SU-DHL-6 (cell line): ENCODE results near the gene SMIM32.

Experiments used
- H2AFZ ChIP-seq: fragments of 200-600 bp; sonication (generic); 2 replicates; pipeline ENCODE4 v1.6.1; 2014; ENCODE audit warnings: low read depth, mild to moderate bottlenecking, moderate library complexity, mixed read lengths, antibody characterized with exemption, low read length; ENCODE audit not compliant: severe bottlenecking
- H3F3A ChIP-seq: fragments of 200-600 bp; shearing (Covaris generic); 2 replicates; pipeline ENCODE4 v1.6.0; 2016; ENCODE audit warnings: antibody characterized with exemption, mild to moderate bottlenecking; ENCODE audit not compliant: insufficient read depth
- H3K27ac ChIP-seq: fragments of 200-600 bp; sonication (generic); 2 replicates; pipeline ENCODE4 v1.5.1; 2016; ENCODE audit warnings: low read depth, mild to moderate bottlenecking, low read length, moderate library complexity, mixed read lengths
- H3K27me3 ChIP-seq: fragments of 200-600 bp; sonication (generic), shearing (Covaris generic); 2 replicates; pipeline ENCODE4 v1.6.0; 2014; ENCODE audit warnings: mild to moderate bottlenecking, low read length
- H3K36me3 ChIP-seq: fragments of 200-600 bp; sonication (generic); 2 replicates; pipeline ENCODE4 v1.6.1; 2014; ENCODE audit warnings: mild to moderate bottlenecking, low read length, mixed read lengths
- H3K4me2 ChIP-seq: fragments of 300-600, 200-600 bp; shearing (Covaris generic), sonication (generic); 2 replicates; pipeline ENCODE4 v1.6.0; 2014; ENCODE audit warnings: low read length, low read depth, mild to moderate bottlenecking; ENCODE audit not compliant: poor library complexity, severe bottlenecking
- H3K4me3 ChIP-seq: fragments of 200-600 bp; sonication (generic); 2 replicates; pipeline ENCODE4 v1.5.1; 2014; ENCODE audit warnings: antibody characterized with exemption, low read length, mild to moderate bottlenecking, mixed read lengths; ENCODE audit not compliant: insufficient read depth, poor library complexity, severe bottlenecking
- H3K79me2 ChIP-seq: fragments of 200-600 bp; sonication (generic); 2 replicates; pipeline ENCODE4 v1.6.1; 2014; ENCODE audit warnings: mild to moderate bottlenecking, low read length, moderate library complexity; ENCODE audit not compliant: insufficient read depth
- H3K9ac ChIP-seq: fragments of 200-600 bp; sonication (generic); 2 replicates; pipeline ENCODE4 v1.7.0; 2014; ENCODE audit warnings: mild to moderate bottlenecking, low read length
- H3K9me2 ChIP-seq: fragments of 200-600 bp; sonication (generic); replicated peaks from 2 replicates; pipeline ENCODE4 v1.6.1; 2014; ENCODE audit warnings: low read length; ENCODE audit not compliant: insufficient read depth
- H3K9me3 ChIP-seq: fragments of 200-600 bp; sonication (generic); 2 replicates; pipeline ENCODE4 v1.6.1; 2014; ENCODE audit warnings: low read length, mixed read lengths; ENCODE audit not compliant: insufficient read depth
- H4K20me1 ChIP-seq: fragments of 200-600 bp; sonication (generic); 2 replicates; pipeline ENCODE4 v1.6.1; 2014; ENCODE audit warnings: low read depth, mild to moderate bottlenecking, antibody characterized with exemption, low read length, moderate library complexity, mixed read lengths
- EZH2phosphoT487 ChIP-seq: fragments of 200-600 bp; sonication (generic), shearing (Covaris generic); conservative IDR thresholded peaks from 2 replicates; pipeline ENCODE4 v1.6.1; 2018; ENCODE audit warnings: mild to moderate bottlenecking, antibody characterized with exemption, low read length, moderate library complexity, mixed read lengths
- TF ChIP-seq, protein P1 (sequence below): fragments of 200-600 bp; sonication (generic); IDR thresholded peaks from one replicate; pipeline ENCODE4 v1.5.1; 2017; ENCODE audit warnings: antibody characterized with exemption, mild to moderate bottlenecking, low read length, moderate library complexity; ENCODE audit not compliant: insufficient read depth, poor library complexity, severe bottlenecking

SMIM32 gene

DNA sequence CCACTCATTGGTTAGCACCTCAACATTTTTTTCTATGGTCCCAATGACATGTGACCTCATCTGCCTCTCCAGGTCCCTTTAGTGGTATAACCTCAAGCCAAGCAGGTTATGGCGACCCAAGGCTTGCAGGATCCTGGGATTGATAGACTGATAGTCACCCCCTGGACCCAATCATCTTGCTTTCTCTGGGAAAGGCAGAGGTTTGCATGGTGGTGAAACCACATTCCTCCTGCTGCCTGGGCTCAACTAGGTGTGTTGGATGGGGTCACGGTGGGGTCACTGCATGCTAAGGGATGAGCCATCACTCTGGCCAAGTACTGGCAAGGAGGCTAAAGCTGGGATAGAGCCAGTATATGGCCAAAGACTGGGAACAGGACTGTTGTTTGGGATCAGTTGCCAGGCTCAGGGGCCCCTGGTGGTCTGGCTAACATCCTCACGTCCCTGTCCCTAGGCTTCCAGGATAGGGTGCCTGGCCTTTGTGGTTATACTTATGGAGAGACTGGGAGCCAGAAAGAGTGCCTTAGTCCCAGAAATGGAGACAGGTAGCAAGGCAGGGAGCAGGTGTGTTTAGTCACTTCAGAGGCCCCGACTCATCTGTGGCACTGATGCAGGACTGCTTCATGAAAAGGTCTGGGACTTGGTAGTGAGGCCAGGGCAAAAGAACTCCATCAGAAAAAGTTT is 4.6 kb upstream of the SMIM32 start:
- Histone ChIP-seq H3K27ac (no peak overlapping the region), H3K4me2 (no peak overlapping the region), H3K79me2 (no peaks in the 10 kb centered on the region), H3K4me3 (no peak overlapping the region), H2AFZ (no peak overlapping the region), H3K9ac (no peak overlapping the region), H3K36me3 (no peaks in the 10 kb centered on the region), H3K9me3 (no peaks in the 10 kb centered on the region), H4K20me1 (no peaks in the 10 kb centered on the region), H3K9me2 (no peaks in the 10 kb centered on the region), H3F3A (no peaks in the 10 kb centered on the region), H3K27me3 (no peaks in the 10 kb centered on the region)
- TF ChIP-seq EZH2phosphoT487: no peak
- TF ChIP-seq, protein P1, sequence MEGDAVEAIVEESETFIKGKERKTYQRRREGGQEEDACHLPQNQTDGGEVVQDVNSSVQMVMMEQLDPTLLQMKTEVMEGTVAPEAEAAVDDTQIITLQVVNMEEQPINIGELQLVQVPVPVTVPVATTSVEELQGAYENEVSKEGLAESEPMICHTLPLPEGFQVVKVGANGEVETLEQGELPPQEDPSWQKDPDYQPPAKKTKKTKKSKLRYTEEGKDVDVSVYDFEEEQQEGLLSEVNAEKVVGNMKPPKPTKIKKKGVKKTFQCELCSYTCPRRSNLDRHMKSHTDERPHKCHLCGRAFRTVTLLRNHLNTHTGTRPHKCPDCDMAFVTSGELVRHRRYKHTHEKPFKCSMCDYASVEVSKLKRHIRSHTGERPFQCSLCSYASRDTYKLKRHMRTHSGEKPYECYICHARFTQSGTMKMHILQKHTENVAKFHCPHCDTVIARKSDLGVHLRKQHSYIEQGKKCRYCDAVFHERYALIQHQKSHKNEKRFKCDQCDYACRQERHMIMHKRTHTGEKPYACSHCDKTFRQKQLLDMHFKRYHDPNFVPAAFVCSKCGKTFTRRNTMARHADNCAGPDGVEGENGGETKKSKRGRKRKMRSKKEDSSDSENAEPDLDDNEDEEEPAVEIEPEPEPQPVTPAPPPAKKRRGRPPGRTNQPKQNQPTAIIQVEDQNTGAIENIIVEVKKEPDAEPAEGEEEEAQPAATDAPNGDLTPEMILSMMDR: no peak

DNA sequence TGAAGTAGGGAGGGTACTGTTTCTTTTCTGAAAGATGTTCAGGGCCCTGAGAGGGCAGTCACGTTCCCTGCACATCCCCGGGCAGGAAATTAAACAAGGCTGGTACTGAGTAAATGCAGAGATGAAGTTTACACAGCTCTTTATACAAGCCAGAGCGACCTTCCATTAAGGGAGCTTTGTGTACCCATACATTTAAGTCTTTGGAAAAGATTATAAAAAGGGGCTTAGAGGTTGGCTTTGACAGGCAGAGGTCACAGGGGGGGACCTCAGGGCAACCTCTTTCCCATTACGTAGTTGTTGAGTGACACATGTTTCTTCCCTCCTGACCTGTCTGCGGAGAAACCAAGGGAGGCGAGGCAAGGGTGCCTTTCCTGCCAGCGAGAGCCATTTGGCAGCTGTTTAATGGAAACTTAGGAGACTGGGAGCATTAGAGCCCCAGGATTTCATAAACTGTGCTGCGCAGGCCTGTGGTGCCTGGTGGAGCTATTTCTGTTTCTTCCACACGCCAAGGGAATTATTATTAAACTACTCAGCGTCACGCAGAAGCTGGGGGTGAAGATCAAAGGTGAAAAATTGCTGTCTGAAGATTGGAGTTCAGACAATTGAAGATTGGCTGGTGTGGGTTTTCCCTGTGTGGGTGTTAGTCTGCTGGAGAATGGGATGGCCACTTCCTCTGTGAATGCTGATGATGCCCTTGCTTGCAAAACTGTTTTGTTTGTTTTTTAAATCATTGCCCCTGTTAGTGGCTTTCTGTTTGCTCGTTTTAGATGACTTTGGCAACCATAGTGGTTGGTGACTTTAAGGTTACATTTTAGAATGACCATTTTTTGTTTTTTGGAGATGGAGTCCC is 3.2 kb upstream of the SMIM32 start:
- H4K20me1 ChIP-seq: no peaks in the 10 kb centered on the region
- no peak overlapping the region for H3K4me3 ChIP-seq
- TF ChIP-seq EZH2phosphoT487: no peak
- TF ChIP-seq, protein P1: no peak
- no peak overlapping the region for H2AFZ ChIP-seq
- no peak overlapping the region for H3K4me2 ChIP-seq
- no peaks in the 10 kb centered on the region for H3K27me3 ChIP-seq
- no peaks in the 10 kb centered on the region for H3K36me3 ChIP-seq
- H3F3A ChIP-seq: no peaks in the 10 kb centered on the region
- no peaks in the 10 kb centered on the region for H3K9me2 ChIP-seq
- H3K9ac ChIP-seq: no peak overlapping the region
- no peaks in the 10 kb centered on the region for H3K9me3 ChIP-seq
- H3K79me2 ChIP-seq: no peaks in the 10 kb centered on the region
- H3K27ac ChIP-seq: no peak overlapping the region

DNA sequence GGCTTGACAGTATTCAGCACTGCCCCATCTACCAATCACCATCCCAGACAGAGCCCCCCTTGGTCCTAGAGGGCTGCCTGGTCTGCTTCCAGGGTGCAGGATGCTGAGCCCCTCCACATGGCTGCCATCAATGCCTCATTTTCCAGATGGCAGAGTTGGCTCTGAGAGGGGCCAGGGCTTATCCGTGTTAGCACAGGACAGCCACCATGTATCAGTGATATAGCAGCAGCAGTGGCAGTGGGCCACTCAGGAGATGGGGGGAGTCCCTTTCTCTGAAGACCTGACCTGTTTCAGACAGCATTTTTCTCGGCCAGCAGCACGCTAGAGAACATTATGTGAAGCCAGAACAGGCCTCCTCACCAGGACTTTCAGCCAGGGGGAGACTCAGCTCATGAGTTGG is 1.6 kb upstream of the SMIM32 start:
- Histone ChIP-seq H3K79me2 (no peaks in the 10 kb centered on the region), H3K4me2 (no peak overlapping the region), H3F3A (no peaks in the 10 kb centered on the region), H3K27me3 (no peaks in the 10 kb centered on the region), H3K9ac (no peak overlapping the region), H4K20me1 (no peaks in the 10 kb centered on the region), H3K27ac (no peak overlapping the region), H3K36me3 (no peaks in the 10 kb centered on the region), H2AFZ (no peak overlapping the region), H3K9me3 (no peaks in the 10 kb centered on the region), H3K9me2 (no peaks in the 10 kb centered on the region), H3K4me3 (no peak overlapping the region)
- TF ChIP-seq EZH2phosphoT487: no peak
- TF ChIP-seq, protein P1: no peak
